HCT116 (cell line): Measurements from ENCODE around the gene RNF31. TPM values are rescaled to one million over a fixed set of nuclear protein-coding genes. Genes with fewer than 3 reads are reported as not detected.

Source experiments
- ATAC-seq: fragments of 200-7000 bp; cut with Tn5 transposase; 2 replicates; pipeline ENCODE4 v1.9.1; 2020; ENCODE audit warnings: mild to moderate bottlenecking, moderate library complexity
- BruUV-seq: library from RNA; stranded (reverse); fragments of 400-500 nt; replicated peaks from 2 replicates; lab custom pipeline; 2021; lab: Mats Ljungman, UMichigan
- CTCF ChIA-PET: fragments of 300-600 bp; sonication (Branson Sonifier 250); formaldehyde crosslinking; loops from one replicate; lab custom pipeline; 2021; ENCODE audit warnings: antibody characterized with exemption; lab: Charles Lee
- POLR2A ChIA-PET: fragments of 300-600, 350-600 bp; sonication (Branson Sonifier 250); formaldehyde crosslinking; loops from one replicate; lab custom pipeline; 2021; ENCODE audit warnings: antibody characterized with exemption; lab: Charles Lee
- RAD21 ChIA-PET, 2 experiments: fragments of 300-600 bp; sonication (Branson Sonifier 250); formaldehyde crosslinking; loops; one replicate each; lab custom pipeline; 2023; ENCODE audit warnings: low total read pairs in 2 of 2; ENCODE audit not compliant: uncharacterized antibody in 2 of 2, unreplicated experiment in 2 of 2, low non-redundant PET in 1 of 2; lab: Charles Lee
- DNase-seq: peaks from one replicate; pipeline ENCODE4 v3.0.0-alpha.2; 2010; ENCODE audit warnings: low read depth, low spot score
- H2AFZ ChIP-seq: fragments of 200-600 bp; shearing (Covaris generic), sonication (generic); 2 replicates; pipeline ENCODE4 v1.6.1; 2017; ENCODE audit warnings: low read depth, mixed run types, mixed read lengths, antibody characterized with exemption, low read length; ENCODE audit not compliant: poor library complexity, severe bottlenecking
- H3K27ac ChIP-seq: 2 replicates; pipeline ENCODE4 v1.5.1; 2012; ENCODE audit warnings: low read depth, low read length
- H3K27me3 ChIP-seq: fragments of 200-600 bp; sonication (generic); 2 replicates; pipeline ENCODE4 v1.6.1; 2016; ENCODE audit warnings: mixed run types, low read length, mixed read lengths; ENCODE audit not compliant: insufficient read depth
- H3K36me3 ChIP-seq, 2 experiments: fragments of 200-500 bp in 1 of 2; fragments of 200-600 bp in 1 of 2; sonication (Bioruptor generic) in 1 of 2; sonication (generic) in 1 of 2; 2 replicates each; pipeline versions ENCODE4 v1.5.1 to v1.6.1; 2014 to 2016; ENCODE audit warnings: low read length in 2 of 2, inconsistent platforms in 1 of 2, mixed read lengths in 1 of 2, mixed run types in 1 of 2; ENCODE audit not compliant: insufficient read depth in 2 of 2, control insufficient read depth in 1 of 2
- H3K4me1 ChIP-seq, 2 experiments: fragments of 200-600 bp in 1 of 2; sonication (generic) in 1 of 2; 2 replicates each; pipeline versions ENCODE4 v1.5.1 to v1.6.1; 2012 to 2017; ENCODE audit warnings: low read length in 2 of 2, inconsistent platforms in 1 of 2, mild to moderate bottlenecking in 1 of 2, mixed read lengths in 1 of 2, mixed run types in 1 of 2, moderate library complexity in 1 of 2; ENCODE audit not compliant: insufficient read depth in 2 of 2, control insufficient read depth in 1 of 2
- H3K4me2 ChIP-seq: fragments of 200-600 bp; sonication (generic); 2 replicates; pipeline ENCODE4 v1.6.1; 2017; ENCODE audit warnings: mixed run types, low read length, mixed read lengths
- H3K4me3 ChIP-seq, 2 experiments: fragments of 200-600 bp in 1 of 2; sonication (generic) in 1 of 2; replicated peaks in 1 of 2; 2 replicates each; pipeline ENCODE4 v1.5.1; 2011 to 2016; ENCODE audit warnings: low read length in 2 of 2, control low read depth in 1 of 2, low read depth in 1 of 2, mild to moderate bottlenecking in 1 of 2, mixed read lengths in 1 of 2, mixed run types in 1 of 2
- H3K79me2 ChIP-seq: fragments of 200-600 bp; sonication (generic); 2 replicates; pipeline ENCODE4 v1.6.1; 2017; ENCODE audit warnings: mild to moderate bottlenecking, mixed run types, low read length, moderate library complexity, mixed read lengths; ENCODE audit not compliant: insufficient read depth
- H3K9ac ChIP-seq: fragments of 200-600 bp; sonication (generic); 2 replicates; pipeline ENCODE4 v1.6.1; 2016; ENCODE audit warnings: low read length, mixed read lengths
- H3K9me2 ChIP-seq: fragments of 200-600 bp; sonication (generic), shearing (Covaris generic); 2 replicates; pipeline ENCODE4 v1.6.1; 2017; ENCODE audit warnings: mixed run types, mild to moderate bottlenecking, moderate library complexity; ENCODE audit not compliant: insufficient read depth
- H3K9me3 ChIP-seq, 2 experiments: fragments of 200-500 bp in 1 of 2; fragments of 200-600 bp in 1 of 2; sonication (Bioruptor generic) in 1 of 2; sonication (generic) in 1 of 2; 2 replicates each; pipeline ENCODE4 v1.6.1; 2014 to 2017; ENCODE audit warnings: low read length in 2 of 2, mixed read lengths in 2 of 2, inconsistent platforms in 1 of 2, low read depth in 1 of 2, mild to moderate bottlenecking in 1 of 2, mixed run types in 1 of 2, moderate library complexity in 1 of 2; ENCODE audit not compliant: control insufficient read depth in 1 of 2, insufficient read depth in 1 of 2
- H4K20me1 ChIP-seq: fragments of 200-600 bp; sonication (generic), shearing (Covaris generic); 2 replicates; pipeline ENCODE4 v1.6.1; 2017; ENCODE audit warnings: mixed run types, mild to moderate bottlenecking, moderate library complexity; ENCODE audit not compliant: insufficient read depth
- CBX3 ChIP-seq: IDR thresholded peaks from 2 replicates; pipeline ENCODE4 v1.6.1; 2012; ENCODE audit warnings: low read depth
- EZH2 ChIP-seq: fragments of 200-600 bp; sonication (generic); IDR thresholded peaks from 2 replicates; pipeline ENCODE4 v1.6.1; 2017; ENCODE audit warnings: antibody characterized with exemption, mixed run types
- EZH2phosphoT487 ChIP-seq: fragments of 200-600 bp; IDR thresholded peaks from 2 replicates; pipeline ENCODE4 v1.6.1; 2018; ENCODE audit warnings: antibody characterized with exemption, borderline replicate concordance
- JUND ChIP-seq: IDR thresholded peaks from 2 replicates; pipeline ENCODE4 v1.6.1; 2012
- MAX ChIP-seq: IDR thresholded peaks from 2 replicates; pipeline ENCODE4 v1.6.1; 2012
- POLR2AphosphoS5 ChIP-seq: IDR thresholded peaks from 2 replicates; pipeline ENCODE4 v1.6.1; 2011; ENCODE audit warnings: mild to moderate bottlenecking, low read depth, low read length, moderate library complexity
- SIN3A ChIP-seq: IDR thresholded peaks from 2 replicates; pipeline ENCODE4 v1.6.1; 2012; ENCODE audit warnings: low read depth
- SRF ChIP-seq: IDR thresholded peaks from 2 replicates; pipeline ENCODE4 v1.6.1; 2012; ENCODE audit warnings: low read depth
- intact Hi-C: fragments of 100-400 bp; cut with micrococcal nuclease; formaldehyde crosslinking; loops from 2 replicates; pipeline ENCODE4 v1.10.0; 2022
- total RNA-seq: library from RNA; stranded (reverse); gene quantifications from one replicate; pipeline ENCODE4 v1.2.1, GENCODE V29; 2021; ENCODE audit not compliant: unreplicated experiment

RNF31 gene
- total RNA-seq, 1 experiment from 2014 or later = 78.0 TPM

- Histone ChIP-seq H3K4me3 (no peak overlapping the region), H3K4me2 (no peak overlapping the region), H3K79me2 (no peaks in the 10 kb centered on the region), H3K4me1 (peaks cover 15 to 21% of the 10 kb centered on the region in 2 experiments), H3K9me2 (no peaks in the 10 kb centered on the region), H4K20me1 (no peaks in the 10 kb centered on the region), H3K27ac (no peak overlapping the region), H2AFZ (no peak overlapping the region), H3K36me3 (peaks cover 6 to 18% of the 10 kb centered on the region in 2 experiments; a peak in 3 of 4 replicates), H3K9ac (no peak overlapping the region), H3K27me3 (no peaks in the 10 kb centered on the region), H3K9me3 (no peaks in the 10 kb centered on the region)
- no TSS peak for BruUV-seq
- no peak for DNase-seq
- ChIA-PET CTCF (no interaction called here), POLR2A (interaction anchor here (1.1 kb wide), 1 partner anchor 18 kb away, joined by 3 read pairs; the partner anchor contains the start of gene PSME2), RAD21 (no interaction called here)
- TF ChIP-seq EZH2phosphoT487 = no peak
- no peak for TF ChIP-seq JUND
- no peak for TF ChIP-seq POLR2AphosphoS5
- TF ChIP-seq CBX3 = no peak
- ATAC-seq = no peak
- intact Hi-C loops = no loop called here
These were observed 17.3 kb downstream of the RNF31 start for GRCh38 chr14:24164518-24164991.

- no peak for DNase-seq
- H3K9me3 ChIP-seq = no peaks in the 10 kb centered on the region
- no peak overlapping the region for H3K4me2 ChIP-seq
- no peak for TF ChIP-seq EZH2
- no peak for TF ChIP-seq POLR2AphosphoS5
- no peak for TF ChIP-seq SRF
- TF ChIP-seq SIN3A = no peak
- no peak for TF ChIP-seq MAX
- TF ChIP-seq, all 23 proteins: peak for 0
- CTCF ChIA-PET = no interaction called here
- Histone ChIP-seq H3K36me3 (peaks cover 6 to 11% of the 10 kb centered on the region in 2 experiments; a peak in 3 of 4 replicates), H3K9ac (no peak overlapping the region), H2AFZ (no peak overlapping the region), H3K27ac (no peak overlapping the region), H3K79me2 (no peaks in the 10 kb centered on the region), H3K4me1 (peaks cover 7 to 14% of the 10 kb centered on the region in 2 experiments), H4K20me1 (no peaks in the 10 kb centered on the region), H3K27me3 (no peaks in the 10 kb centered on the region), H3K4me3 (no peak overlapping the region), H3K9me2 (no peaks in the 10 kb centered on the region)
- POLR2A ChIA-PET = no interaction called here
- BruUV-seq = no TSS peak
- intact Hi-C loops = no loop called here
- RAD21 ChIA-PET = no interaction called here
- ATAC-seq = no peak
These were observed 18.5 kb downstream of the RNF31 start for GRCh38 chr14:24165785-24166184.
